ENCODE data around the gene COBL. TPM values are rescaled to one million over a fixed set of nuclear protein-coding genes. Genes with fewer than 3 reads are reported as not detected.

The COBL gene
- total and polyA plus RNA-seq, 2 of the 4 experiments (the other 2 are of a cell fraction): under 0.01 TPM; not detected in 1

DNA sequence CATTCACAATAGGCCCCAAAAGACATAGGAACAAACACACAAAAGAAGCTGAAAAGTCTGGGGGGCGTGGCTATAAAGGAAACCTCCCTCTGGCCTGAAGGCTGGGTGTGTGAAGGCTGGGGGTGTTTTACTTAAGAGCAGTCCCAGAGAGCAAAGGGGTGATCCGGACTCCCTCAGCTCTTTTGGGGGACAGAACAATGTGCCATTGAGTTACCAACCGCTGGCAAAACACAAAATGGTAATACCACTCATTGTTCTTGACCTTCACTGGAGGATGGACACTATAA lies 189.0 kb downstream of the COBL start (continued):
- TF ChIP-seq FOS (IDR thresholded peaks at IDR 0.05; ENCODE audit: low read depth, low read length) (no peak), MAZ (IDR thresholded peaks at IDR 0.05; ENCODE audit: borderline replicate concordance, low read depth, low read length) (no peak), POLR2A (IDR thresholded peaks at IDR 0.05; ENCODE audit: low read depth, low read length) (no peak), MXI1 (IDR thresholded peaks at IDR 0.05; ENCODE audit: borderline replicate concordance, low read depth, low read length) (no peak), ELK1 (IDR thresholded peaks at IDR 0.05; ENCODE audit: borderline replicate concordance, low read depth, low read length) (no peak)

- in situ Hi-C loops (cut with MboI; ENCODE audit: low sequenced_read_pairs) (no loop called here), intact Hi-C loops (cut with micrococcal nuclease) (no loop called here), dilution Hi-C loops (cut with HindIII; ENCODE audit: low sequenced_read_pairs, unreplicated experiment) (no loop called here)
- ChIA-PET POLR2A (ENCODE audit: unreplicated experiment) (no interaction called here), CTCF (no interaction called here)
- no TSS peak for BruUV-seq (replicated peaks)
- Histone ChIP-seq H3K4me3 (ENCODE audit: insufficient read depth, low read depth, low read length) (no peak overlapping the region), H4K5ac (ENCODE audit: low read depth, low read length) (no peak overlapping the region), H2AFZ (replicated peaks; ENCODE audit: low read length, poor library complexity) (no peak overlapping the region), H3K4me2 (ENCODE audit: low read depth, low read length) (no peak overlapping the region), H2BK20ac (ENCODE audit: low read depth, low read length) (no peak overlapping the region), H3K9ac (ENCODE audit: low read depth, low read length) (no peak overlapping the region), H3K4ac (ENCODE audit: low read depth, low read length) (no peak overlapping the region), H3K36me3 (ENCODE audit: control insufficient read depth, insufficient read depth, low read length) (no peaks in the 10 kb centered on the region), H4K91ac (ENCODE audit: insufficient read depth, low read depth, low read length) (no peak overlapping the region), H2AK9ac (replicated peaks; ENCODE audit: low read depth, low read length, poor library complexity) (no peak overlapping the region), H3K4me1 (ENCODE audit: control insufficient read depth, insufficient read depth, low read length) (no peaks in the 10 kb centered on the region), H3K9me1 (ENCODE audit: insufficient read depth, low read length) (no peaks in the 10 kb centered on the region), H4K8ac (ENCODE audit: low read depth in 2 of 2, low read length in 2 of 2) (no peak overlapping the region), H4K20me1 (ENCODE audit: insufficient read depth, low read length) (no peaks in the 10 kb centered on the region), H3K9me3 (ENCODE audit: control insufficient read depth, insufficient read depth, low read length) (no peaks in the 10 kb centered on the region), H3K14ac (replicated peaks; ENCODE audit: low read depth, low read length) (no peak overlapping the region), H3K79me1 (ENCODE audit: low read depth in 1 of 2, low read length in 2 of 2) (no peaks in the 10 kb centered on the region), H3K18ac (ENCODE audit: low read depth, low read length) (no peak overlapping the region), H3K27me3 (ENCODE audit: control insufficient read depth, insufficient read depth, low read length) (peaks cover 2% of the 10 kb centered on the region; the same call in 1 of the 2 replicates), H2AK5ac (ENCODE audit: low read depth, low read length) (no peak overlapping the region), H3K23ac (ENCODE audit: low read depth, low read length) (no peak overlapping the region), H3K27ac (ENCODE audit: insufficient read depth, low read length) (no peak overlapping the region), H2BK5ac (ENCODE audit: low read depth, low read length, poor library complexity, severe bottlenecking) (no peak overlapping the region), H2BK120ac (ENCODE audit: low read depth, low read length) (no peak overlapping the region), H3K56ac (ENCODE audit: extremely low read depth, insufficient read depth, low read length) (no peak overlapping the region), H2BK15ac (ENCODE audit: low read depth, low read length) (no peak overlapping the region)
- DNase-seq (no peak), ATAC-seq (ENCODE audit: low read depth) (no peak)
- no peak for TF ChIP-seq MAFK (IDR thresholded peaks at IDR 0.05; ENCODE audit: low read depth, low read length)
- WGBS, 2 experiments (ENCODE audit: extremely low coverage in 2 of 2, insufficient read length in 1 of 2): 86% methylated on average over 6 of the region's 19 CpGs; no CpG with 5 or more reads in 1 of the 2 experiments
These were observed 189.6 kb downstream of the COBL start for GRCh38 chr7:51126813-51127617.

Measured in IMR-90 (cell line).